ENCODE data around the gene S1PR3. TPM values are rescaled to one million over a fixed set of nuclear protein-coding genes. Genes with fewer than 3 reads are reported as not detected.

The S1PR3 gene
- total and polyA plus RNA-seq, 2 experiments from 2014 or later, result 11.8 to 16.9 TPM

GRCh38 chr9:88975966-88976889, 15.0 kb upstream of the S1PR3 start:
- Histone ChIP-seq H2AFZ (no peak overlapping the region), H3K4me2 (ENCODE audit: unreplicated experiment) (no peak overlapping the region), H3K79me2 (ENCODE audit: insufficient read depth) (no peaks in the 10 kb centered on the region), H3K27me3 (replicated peaks; ENCODE audit: insufficient read depth) (no peaks in the 10 kb centered on the region), H3K9me3 (ENCODE audit: low read depth) (no peaks in the 10 kb centered on the region), H3K4me1 (ENCODE audit: insufficient read depth) (peaks cover 11% of the 10 kb centered on the region), H3K27ac (no peak overlapping the region), H4K20me1 (ENCODE audit: insufficient read depth) (no peaks in the 10 kb centered on the region), H3K36me3 (ENCODE audit: low read depth) (no peaks in the 10 kb centered on the region), H3F3A (ENCODE audit: insufficient read depth) (peaks cover 12% of the 10 kb centered on the region), H3K9me2 (ENCODE audit: insufficient read depth) (no peaks in the 10 kb centered on the region), H3K4me3 (no peak overlapping the region), H3K9ac (no peak overlapping the region)
- no peak for TF ChIP-seq EZH2 (IDR thresholded peaks at IDR 0.05; ENCODE audit: insufficient read depth, poor library complexity, severe bottlenecking)
- TF ChIP-seq EZH2phosphoT487 (IDR thresholded peaks at IDR 0.05; ENCODE audit: insufficient read depth, low read depth), result no peak
- in situ Hi-C loops (cut with MboI), result no loop called here
- no peak for DNase-seq
- WGBS, 2 experiments (ENCODE audit: low coverage in 1 of 2, low lambda C conversion rate in 2 of 2, missing lambda C conversion rate in 2 of 2), result 76 to 83% methylated on average over 8 of the region's 8 CpGs

- in situ Hi-C loops (cut with MboI), result no loop called here
- no peak for TF ChIP-seq EZH2 (IDR thresholded peaks at IDR 0.05; ENCODE audit: insufficient read depth, poor library complexity, severe bottlenecking)
- no peak for TF ChIP-seq EZH2phosphoT487 (IDR thresholded peaks at IDR 0.05; ENCODE audit: insufficient read depth, low read depth)
- H3K27me3 ChIP-seq (replicated peaks; ENCODE audit: insufficient read depth), result no peaks in the 10 kb centered on the region
- H3K9ac ChIP-seq, result no peak overlapping the region
- H4K20me1 ChIP-seq (ENCODE audit: insufficient read depth), result no peaks in the 10 kb centered on the region
- H3K4me2 ChIP-seq (ENCODE audit: unreplicated experiment), result no peak overlapping the region
- H2AFZ ChIP-seq, result no peak overlapping the region
- H3K9me3 ChIP-seq (ENCODE audit: low read depth), result no peaks in the 10 kb centered on the region
- no peaks in the 10 kb centered on the region for H3K36me3 ChIP-seq (ENCODE audit: low read depth)
- peaks cover 15% of the 10 kb centered on the region for H3K4me1 ChIP-seq (ENCODE audit: insufficient read depth)
- no peaks in the 10 kb centered on the region for H3K9me2 ChIP-seq (ENCODE audit: insufficient read depth)
- 93% methylated on average over 5 of the region's 5 CpGs for WGBS, 2 experiments (ENCODE audit: low coverage in 1 of 2, low lambda C conversion rate in 2 of 2, missing lambda C conversion rate in 2 of 2)
- H3F3A ChIP-seq (ENCODE audit: insufficient read depth), result peaks cover 18% of the 10 kb centered on the region
- no peak overlapping the region for H3K27ac ChIP-seq
- DNase-seq, result no peak
- H3K4me3 ChIP-seq, result no peak overlapping the region
- H3K79me2 ChIP-seq (ENCODE audit: insufficient read depth), result no peaks in the 10 kb centered on the region
Observed at GRCh38 chr9:88976890-88977257, 14.4 kb upstream of the S1PR3 start.

- peaks cover 15% of the 10 kb centered on the region for H3K4me1 ChIP-seq (ENCODE audit: insufficient read depth)
- H3F3A ChIP-seq (ENCODE audit: insufficient read depth), result peaks cover 23% of the 10 kb centered on the region
- H3K9me3 ChIP-seq (ENCODE audit: low read depth), result no peaks in the 10 kb centered on the region
- no peaks in the 10 kb centered on the region for H3K79me2 ChIP-seq (ENCODE audit: insufficient read depth)
- H4K20me1 ChIP-seq (ENCODE audit: insufficient read depth), result no peaks in the 10 kb centered on the region
- no peaks in the 10 kb centered on the region for H3K9me2 ChIP-seq (ENCODE audit: insufficient read depth)
- no peak overlapping the region for H3K9ac ChIP-seq
- in situ Hi-C loops (cut with MboI), result no loop called here
- 91 to 92% methylated on average over 5 of the region's 5 CpGs for WGBS, 2 experiments (ENCODE audit: low coverage in 1 of 2, low lambda C conversion rate in 2 of 2, missing lambda C conversion rate in 2 of 2)
- TF ChIP-seq EZH2phosphoT487 (IDR thresholded peaks at IDR 0.05; ENCODE audit: insufficient read depth, low read depth) (no peak), EZH2 (IDR thresholded peaks at IDR 0.05; ENCODE audit: insufficient read depth, poor library complexity, severe bottlenecking) (no peak)
- no peak overlapping the region for H3K4me3 ChIP-seq
- no peak overlapping the region for H3K4me2 ChIP-seq (ENCODE audit: unreplicated experiment)
- no peaks in the 10 kb centered on the region for H3K36me3 ChIP-seq (ENCODE audit: low read depth)
- DNase-seq, result no peak
- H2AFZ ChIP-seq, result no peak overlapping the region
- no peaks in the 10 kb centered on the region for H3K27me3 ChIP-seq (replicated peaks; ENCODE audit: insufficient read depth)
- no peak overlapping the region for H3K27ac ChIP-seq
Observed at GRCh38 chr9:88978034-88978433, 13.2 kb upstream of the S1PR3 start.

GRCh38 chr9:88979021-88979420, 12.2 kb upstream of the S1PR3 start:
- Histone ChIP-seq H2AFZ (no peak overlapping the region), H3K79me2 (ENCODE audit: insufficient read depth) (no peaks in the 10 kb centered on the region), H3K9me2 (ENCODE audit: insufficient read depth) (no peaks in the 10 kb centered on the region), H3K27ac (no peak overlapping the region), H4K20me1 (ENCODE audit: insufficient read depth) (no peaks in the 10 kb centered on the region), H3K4me1 (ENCODE audit: insufficient read depth) (peaks cover 15% of the 10 kb centered on the region), H3K9ac (no peak overlapping the region), H3F3A (ENCODE audit: insufficient read depth) (peaks cover 23% of the 10 kb centered on the region), H3K4me2 (ENCODE audit: unreplicated experiment) (no peak overlapping the region), H3K27me3 (replicated peaks; ENCODE audit: insufficient read depth) (no peaks in the 10 kb centered on the region), H3K4me3 (no peak overlapping the region), H3K9me3 (ENCODE audit: low read depth) (no peaks in the 10 kb centered on the region), H3K36me3 (ENCODE audit: low read depth) (no peaks in the 10 kb centered on the region)
- in situ Hi-C loops (cut with MboI), result no loop called here
- DNase-seq, result peak; percentile 14
- TF ChIP-seq EZH2phosphoT487 (IDR thresholded peaks at IDR 0.05; ENCODE audit: insufficient read depth, low read depth) (no peak), EZH2 (IDR thresholded peaks at IDR 0.05; ENCODE audit: insufficient read depth, poor library complexity, severe bottlenecking) (no peak)
- WGBS, 2 experiments (ENCODE audit: low coverage in 1 of 2, low lambda C conversion rate in 2 of 2, missing lambda C conversion rate in 2 of 2), result 83 to 90% methylated on average over 2 of the region's 2 CpGs
